ENCODE results near the gene LTBP1.

LTBP1 gene

DNA sequence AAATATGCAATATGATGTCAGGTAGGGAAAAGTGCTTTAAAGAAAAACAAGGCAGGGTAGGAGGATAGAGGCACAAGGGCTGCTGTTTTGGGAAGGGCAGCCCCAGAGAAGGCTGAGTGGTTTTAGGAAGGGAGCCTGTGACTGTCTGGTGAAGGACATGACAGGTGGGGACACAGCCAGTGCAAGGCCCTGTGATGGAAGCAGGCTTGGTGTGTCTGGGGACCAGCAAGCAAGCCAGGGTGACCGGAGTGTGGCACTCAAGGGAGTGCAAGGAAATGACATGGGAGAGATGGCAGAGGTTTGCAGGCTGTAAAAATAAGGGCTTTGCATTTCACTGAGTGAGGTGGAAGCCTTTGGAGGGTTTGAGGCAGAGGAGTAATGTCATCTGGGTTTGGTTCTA is 62.0 kb downstream of the LTBP1 start:
- no peak for DNase-seq (ENCODE audit: low read depth, low spot score)

DNA sequence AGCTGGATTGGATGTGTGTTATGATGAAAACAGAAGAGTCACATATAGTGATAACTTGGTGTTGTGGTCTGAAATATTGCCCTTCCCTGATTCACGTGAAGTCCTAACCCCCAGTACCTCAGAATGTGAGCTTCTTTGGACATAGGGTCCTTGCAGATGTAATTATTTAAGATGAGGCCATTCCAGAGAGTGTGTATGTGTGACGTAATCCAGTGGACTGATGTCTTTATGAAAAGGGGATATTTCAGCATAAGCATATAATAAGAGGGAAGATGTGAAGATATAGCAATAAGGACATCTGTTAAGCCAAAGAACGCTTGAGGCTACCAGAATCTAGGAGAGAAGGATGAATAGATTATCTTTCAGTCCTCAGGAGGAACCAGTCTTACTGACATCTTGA is 62.5 kb downstream of the LTBP1 start:
- DNase-seq (ENCODE audit: low read depth, low spot score) = no peak

DNA sequence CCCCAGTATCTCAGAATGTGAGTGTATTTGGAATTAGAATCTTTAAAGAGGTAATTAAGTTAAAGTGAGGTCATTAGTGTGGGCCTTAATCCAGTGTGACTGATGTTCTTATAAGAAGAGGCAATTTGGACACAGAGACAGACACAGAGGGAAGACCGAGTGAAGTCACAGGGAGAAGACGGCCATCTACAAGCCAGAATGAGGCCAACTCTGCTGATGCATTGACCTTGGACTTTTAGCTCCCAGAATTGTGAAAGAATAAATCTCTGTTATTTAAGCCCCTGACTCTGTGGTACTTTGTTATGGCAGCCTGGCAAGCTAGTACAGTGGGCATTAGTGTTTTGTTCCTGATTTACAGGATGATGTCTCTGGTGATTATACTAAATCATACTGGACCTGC is 64.6 kb downstream of the LTBP1 start:
- DNase-seq (ENCODE audit: low read depth, low spot score) = no peak

DNA sequence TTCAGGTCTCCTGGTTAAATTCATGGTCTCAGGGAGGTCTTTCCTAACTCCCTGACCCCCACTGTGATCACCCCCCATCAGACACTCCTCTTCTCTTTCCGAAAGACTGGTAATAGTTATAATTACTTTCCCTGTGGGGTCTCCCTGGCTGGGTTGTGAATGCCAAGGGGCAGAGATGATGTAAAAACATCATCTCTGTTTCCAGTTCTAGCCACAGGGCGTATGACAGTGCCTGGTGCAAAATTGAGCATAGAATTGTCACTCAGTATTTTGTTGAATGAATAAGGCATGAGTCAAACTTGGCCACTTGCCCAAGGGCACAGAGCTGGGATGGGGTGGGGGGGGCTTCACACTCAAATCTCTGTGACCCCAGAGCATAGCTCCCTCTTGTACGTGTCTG is 65.2 kb downstream of the LTBP1 start:
- peak; percentile 28 for DNase-seq (ENCODE audit: low read depth, low spot score)

DNA sequence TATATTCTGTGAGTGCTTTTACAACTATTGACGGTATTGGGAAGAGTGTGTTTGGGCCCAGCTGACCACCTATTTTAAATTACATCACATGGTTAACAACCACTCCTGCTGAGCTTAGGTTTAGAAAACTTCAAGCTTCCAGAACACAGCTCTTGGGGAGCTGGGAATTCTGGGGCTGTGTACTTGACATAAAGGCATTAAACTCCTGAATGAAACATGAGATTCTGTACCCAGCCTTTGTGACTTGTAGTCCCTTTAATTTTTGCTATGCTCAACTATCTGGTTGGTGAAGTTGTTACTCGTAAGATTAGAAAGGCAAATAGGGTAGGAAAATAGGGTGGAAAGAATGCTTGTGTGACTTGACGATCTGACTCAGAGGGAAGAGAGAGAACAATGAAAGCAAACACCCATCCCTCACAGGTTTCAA is 66.9 kb downstream of the LTBP1 start:
- peak; percentile 44 for DNase-seq (ENCODE audit: low read depth, low spot score)

DNA sequence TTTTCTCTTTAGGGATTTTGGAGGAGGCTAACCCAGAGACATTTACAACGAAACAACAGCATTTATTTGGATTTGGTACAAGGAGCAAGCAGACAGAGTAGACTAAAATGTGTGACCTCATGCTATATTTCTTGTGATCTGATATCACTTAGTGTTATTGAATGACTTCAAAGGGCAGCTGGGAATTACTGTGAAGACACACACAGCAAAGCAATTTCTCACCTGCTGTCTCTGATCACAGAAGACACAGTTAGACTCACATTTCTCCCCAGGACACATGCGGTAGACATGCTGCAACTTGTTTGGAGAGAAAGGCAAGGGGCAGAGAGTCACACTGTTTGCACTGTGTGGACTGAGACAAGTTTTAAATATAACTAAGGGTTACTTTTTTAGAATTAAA is 67.5 kb downstream of the LTBP1 start:
- no peak for DNase-seq (ENCODE audit: low read depth, low spot score)

DNA sequence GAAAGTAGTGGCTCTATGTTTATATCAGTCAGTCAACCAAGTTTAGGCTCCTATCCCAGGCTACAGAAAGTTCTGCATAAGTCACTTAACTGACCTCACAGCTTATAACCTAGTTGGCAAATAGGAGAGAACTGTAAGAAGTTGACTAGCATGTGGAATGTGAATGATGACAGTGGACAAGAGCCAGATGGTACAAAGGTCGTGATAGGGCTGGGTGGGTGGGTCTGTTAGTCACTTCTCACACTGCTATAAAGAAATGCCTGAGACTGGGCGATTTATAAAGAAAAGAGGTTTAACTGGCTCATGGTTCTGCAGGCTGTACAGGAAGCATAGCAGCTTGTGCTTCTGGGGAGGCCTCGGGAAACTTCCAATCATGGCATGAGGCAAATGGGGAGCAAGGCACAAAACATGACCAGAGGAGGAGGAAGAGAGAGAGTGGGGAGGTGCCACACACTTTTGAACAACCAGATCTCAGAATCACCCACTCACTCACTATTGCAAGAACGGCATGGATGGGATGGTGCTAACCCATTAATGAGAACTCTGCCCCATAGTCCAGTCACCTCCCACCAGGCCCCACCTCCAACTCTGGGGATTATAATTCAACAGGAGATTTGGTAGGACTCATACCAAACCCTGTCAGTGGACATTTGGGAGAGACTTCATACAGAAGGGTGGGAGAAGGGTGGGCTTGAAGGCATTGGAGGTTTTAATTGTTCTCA is 68.8 kb downstream of the LTBP1 start:
- DNase-seq (ENCODE audit: low read depth, low spot score) = peak; percentile 42

DNA sequence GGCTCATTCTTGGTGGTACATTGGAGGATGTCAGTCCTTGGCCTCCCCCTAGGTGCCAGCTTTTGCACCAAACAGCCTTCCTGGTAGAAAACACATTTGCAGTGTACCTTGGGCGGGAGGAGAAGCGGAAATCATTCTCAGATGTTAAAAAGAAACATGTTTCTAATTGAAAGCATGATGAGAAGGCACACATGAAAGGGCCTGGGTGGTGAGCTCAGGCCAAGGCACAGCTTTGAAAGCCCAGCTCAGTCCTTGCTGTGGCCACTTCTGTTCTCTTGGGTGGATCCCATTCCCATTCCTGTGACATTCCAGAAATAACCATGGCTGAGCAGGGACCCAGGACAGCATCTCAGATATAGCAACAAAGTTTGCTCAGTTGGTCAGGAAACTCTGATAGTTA is 71.5 kb downstream of the LTBP1 start:
- DNase-seq (ENCODE audit: low read depth, low spot score) = no peak

DNA sequence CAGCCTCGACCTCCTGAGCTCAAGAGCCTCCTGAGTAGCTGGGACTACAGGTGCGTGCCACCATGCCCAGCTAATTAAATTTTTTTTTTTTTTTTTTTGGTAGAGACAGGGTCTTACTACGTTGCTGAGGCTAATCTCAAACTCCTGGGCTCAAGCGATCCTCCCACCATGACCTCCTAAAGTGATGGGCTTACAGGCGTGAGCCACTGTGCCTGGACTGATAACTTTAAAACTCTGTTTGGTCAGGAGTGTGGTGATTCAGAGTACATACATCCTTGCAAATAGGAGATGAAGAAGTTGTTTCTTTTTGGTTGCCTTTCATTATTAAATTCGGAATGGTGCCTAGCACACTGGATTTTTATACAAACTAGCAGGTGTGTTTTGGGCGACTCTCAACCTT is 73.0 kb downstream of the LTBP1 start:
- no peak for DNase-seq (ENCODE audit: low read depth, low spot score)

DNA sequence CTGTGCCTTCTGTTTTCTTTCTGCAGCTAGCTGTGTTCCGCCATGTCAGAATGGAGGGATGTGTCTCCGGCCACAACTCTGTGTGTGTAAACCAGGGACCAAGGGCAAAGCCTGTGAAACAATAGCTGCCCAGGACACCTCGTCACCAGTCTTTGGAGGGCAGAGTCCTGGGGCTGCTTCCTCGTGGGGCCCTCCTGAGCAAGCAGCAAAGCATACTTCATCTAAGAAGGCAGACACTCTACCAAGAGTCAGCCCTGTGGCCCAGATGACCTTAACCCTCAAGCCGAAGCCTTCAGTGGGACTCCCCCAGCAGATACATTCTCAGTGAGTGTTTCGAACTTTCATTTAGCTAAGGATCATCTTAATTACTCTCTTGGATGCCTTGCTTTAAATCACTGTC is 74.1 kb downstream of the LTBP1 start:
- DNase-seq (ENCODE audit: low read depth, low spot score) = no peak

DNA sequence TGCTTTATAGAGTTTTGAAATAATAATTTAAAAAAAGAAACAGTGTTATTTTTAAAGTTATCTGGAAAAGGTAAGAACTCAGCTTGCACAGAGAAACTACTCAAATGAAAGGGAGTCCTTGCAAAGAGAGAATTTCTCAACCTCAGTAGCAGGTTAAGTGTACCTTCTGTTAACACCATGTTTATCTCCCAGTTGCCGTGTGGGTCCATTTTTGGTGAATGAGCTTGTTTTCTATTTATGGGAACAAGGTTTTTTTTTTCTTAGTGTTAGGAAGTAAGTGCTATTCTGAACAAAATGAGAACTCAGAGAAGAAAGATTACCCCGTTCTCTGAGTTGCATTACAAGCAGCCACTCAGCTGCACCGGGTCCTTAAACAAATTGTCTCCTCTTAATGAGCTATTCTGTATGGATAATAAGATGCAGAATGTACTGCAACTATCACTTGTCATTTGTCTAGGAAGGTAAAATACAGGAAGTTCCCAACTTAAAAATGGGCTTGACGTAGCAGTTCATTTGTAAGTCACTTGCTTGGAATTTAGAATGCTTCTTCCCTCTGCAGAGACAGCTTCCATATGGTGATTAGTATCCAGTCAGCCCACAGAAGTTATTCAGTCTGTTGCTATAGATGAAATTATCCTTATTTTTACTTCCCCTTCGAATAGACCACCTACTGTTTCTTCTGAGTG is 74.9 kb downstream of the LTBP1 start:
- peak; percentile 46 for DNase-seq (ENCODE audit: low read depth, low spot score)

DNA sequence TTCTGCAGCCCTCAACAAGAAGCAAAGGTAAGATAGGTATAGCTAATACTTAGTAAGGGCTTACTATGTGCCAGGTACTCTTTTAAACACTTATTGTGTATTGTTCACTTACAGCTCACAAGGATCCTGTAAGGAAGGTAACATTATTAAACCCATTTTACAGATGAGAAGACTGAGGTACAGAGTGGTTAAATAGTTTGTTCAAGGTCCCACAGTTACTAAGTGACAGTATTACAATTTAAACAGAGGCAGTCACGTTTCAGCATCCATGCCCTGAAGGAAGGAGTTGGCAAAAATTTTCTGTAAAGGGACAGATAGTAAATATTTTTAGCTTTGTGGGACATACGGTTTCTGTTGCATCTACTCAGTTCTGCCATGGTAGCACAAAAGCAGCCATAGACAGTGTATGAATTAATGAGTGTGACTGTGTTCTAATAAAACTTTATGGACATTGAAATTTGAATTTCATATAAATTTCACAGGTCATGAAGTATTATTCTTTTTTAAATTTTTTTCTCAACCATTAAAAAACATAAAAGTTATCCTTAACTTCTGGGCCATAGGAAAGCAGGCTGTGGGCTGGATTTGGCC is 75.7 kb downstream of the LTBP1 start:
- no peak for DNase-seq (ENCODE audit: low read depth, low spot score)

DNA sequence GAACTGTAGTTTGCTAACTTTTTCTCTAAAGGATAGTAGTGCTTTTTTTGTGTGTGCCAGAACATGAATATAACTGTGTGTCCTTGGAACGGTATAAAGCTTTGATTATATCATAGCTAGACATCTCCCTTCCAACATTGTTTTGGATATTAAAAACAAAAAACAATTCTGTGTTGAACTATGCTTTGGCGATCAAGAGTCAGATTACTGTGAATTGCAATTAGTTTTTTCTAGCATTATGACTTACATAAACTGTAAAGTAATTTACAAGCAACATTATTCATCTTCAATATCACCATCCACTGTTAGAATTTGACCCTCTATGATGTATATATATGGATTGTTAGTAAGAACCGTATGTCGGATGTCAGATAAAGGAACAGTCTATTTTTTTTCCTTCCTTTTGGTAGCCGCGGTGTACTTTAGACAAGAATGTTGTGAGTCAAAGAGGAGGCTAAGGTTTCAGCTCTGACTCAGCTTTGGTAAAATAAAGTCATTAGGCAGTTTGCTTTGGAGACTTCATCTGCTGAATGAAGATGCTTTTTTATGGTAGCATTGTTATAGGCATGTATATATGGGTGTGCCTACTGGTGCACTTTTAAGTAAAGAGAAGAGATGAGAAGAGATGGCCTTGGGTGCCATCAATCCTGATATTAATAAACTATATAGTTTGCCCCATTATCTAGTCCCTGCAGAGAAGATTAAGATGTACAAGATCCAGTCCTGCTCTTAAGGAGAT is 76.4 kb downstream of the LTBP1 start:
- peak; percentile 77 for DNase-seq (ENCODE audit: low read depth, low spot score)

DNA sequence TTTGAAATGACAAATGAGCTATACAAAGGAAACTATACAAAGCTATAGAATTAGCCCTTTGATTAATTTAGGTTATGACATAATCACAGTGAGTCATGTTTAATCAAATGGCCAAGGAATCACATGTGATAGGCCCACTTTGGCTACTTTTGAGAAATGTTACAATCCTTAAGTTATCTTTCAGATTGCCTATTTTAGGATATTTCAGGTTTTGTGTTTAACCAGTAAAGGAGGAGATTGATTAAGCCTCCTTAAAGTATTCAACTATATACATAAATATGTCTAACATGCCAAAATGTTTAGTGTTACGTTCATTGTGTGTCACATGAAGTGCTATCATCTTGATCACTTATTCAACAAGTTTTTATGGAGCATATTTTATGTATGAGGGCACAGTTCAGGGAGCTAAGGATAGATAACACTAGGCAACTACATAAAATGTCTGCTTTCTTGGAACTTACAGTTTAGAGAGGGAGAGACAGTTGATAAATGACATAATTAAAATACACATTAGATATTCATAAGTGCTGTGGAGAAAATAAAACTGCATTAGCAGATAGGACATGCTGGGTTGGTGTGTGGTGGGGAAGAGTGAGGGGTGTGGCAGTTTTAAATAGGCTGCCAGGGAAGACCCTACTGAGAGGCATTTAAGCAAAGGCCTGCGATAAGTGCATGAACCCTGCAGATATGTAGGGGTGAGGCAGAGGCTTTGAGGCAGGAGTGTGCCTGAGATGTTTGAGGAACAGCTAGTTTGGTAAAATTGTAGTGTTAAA is 77.2 kb downstream of the LTBP1 start:
- no peak for DNase-seq (ENCODE audit: low read depth, low spot score)

DNA sequence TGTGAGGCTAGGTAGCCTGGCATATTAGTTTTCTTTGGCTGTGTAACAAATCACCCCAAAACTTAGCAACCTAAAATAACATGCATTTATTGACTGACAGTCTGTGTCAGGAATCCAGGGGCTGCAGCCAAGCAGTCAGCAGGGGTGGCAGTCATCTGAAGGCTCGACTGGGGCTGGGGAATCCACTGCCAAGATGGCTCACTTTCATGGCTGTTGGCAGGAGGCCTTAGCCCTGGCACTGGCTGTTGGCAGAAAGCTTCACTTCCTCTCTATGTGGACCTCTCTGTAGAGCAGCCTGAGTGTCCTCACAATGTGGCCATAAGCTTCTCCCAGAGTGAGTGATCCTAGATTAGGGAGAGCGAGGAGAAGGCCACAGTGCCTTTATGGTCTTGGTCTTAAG is 78.0 kb downstream of the LTBP1 start:
- no peak for DNase-seq (ENCODE audit: low read depth, low spot score)

DNA sequence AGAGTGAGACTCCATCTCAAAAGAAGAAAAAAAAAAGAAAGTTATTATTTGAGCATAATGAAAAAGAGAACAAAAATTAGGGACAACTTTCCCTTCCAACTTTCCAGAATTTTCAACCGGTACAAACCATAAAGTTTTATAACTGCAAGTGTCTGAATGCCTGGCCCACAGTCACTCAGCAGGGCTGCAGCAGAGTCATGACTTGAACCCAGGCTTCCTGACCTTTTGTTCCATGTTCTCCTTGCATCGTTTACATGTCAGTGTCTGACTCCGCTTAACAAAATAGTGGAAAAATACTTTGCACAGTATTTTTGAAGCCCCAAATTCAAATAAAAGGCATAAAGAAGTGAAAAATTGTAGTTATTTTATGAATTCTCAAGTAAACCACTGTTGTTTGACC is 82.7 kb downstream of the LTBP1 start:
- no peak for DNase-seq (ENCODE audit: low read depth, low spot score)

DNA sequence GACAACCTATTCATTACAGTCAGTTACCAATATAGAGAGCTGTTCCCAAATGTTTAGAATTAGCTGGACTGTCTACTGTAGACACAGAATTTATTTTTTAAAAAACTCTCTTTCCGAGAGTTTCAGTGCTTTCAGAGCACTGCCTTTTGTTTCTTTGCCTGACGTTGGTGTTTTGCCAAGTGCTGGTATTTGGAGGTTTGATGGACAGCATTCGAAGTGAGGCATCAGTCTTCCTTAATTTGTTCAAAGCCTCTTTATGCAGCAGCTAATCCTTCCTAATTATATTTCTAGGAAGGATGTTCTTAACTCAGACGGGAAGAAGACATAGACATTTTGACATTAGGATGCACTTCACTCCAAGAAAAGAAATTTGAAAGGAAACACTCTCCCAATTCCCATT is 83.2 kb downstream of the LTBP1 start:
- DNase-seq (ENCODE audit: low read depth, low spot score) = peak; percentile 30

DNA sequence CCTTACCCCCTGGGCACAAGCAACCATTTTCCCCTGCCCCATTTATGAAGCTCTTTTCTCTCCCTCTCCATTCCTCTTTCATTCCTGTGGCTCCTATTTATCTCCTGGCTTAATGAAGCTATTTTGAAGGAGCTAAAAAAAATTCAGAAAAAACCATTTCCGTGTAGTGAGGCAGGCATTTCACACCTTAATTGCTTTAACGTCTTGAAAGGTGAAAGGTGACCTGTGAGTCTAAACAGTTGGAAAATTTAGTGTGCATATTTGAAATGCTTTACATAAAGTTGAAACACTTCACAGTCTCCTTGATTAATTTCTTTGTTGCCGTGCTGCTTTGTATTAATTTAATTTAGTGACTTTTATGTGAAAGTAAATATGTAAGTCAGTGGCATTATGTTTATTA is 83.6 kb downstream of the LTBP1 start:
- DNase-seq (ENCODE audit: low read depth, low spot score) = no peak

DNA sequence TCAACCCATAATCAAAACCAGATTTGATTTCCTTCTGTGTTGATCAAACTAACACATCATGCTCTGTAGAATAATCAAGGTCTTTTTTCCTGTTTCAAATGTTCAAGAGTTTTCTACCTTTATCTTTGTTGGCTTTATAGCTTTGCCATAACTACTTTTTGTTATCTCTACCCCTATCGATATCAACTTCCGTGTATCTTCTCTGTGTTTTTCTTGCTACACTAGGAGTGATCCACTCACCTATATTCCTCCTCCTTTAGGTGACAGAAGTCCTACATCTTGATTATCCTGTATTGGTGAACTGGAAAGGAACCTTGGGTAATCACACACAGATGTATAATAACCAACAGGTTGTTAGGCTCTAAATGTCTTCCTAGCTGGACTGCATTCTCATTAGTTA is 85.5 kb downstream of the LTBP1 start:
- no peak for DNase-seq (ENCODE audit: low read depth, low spot score)

DNA sequence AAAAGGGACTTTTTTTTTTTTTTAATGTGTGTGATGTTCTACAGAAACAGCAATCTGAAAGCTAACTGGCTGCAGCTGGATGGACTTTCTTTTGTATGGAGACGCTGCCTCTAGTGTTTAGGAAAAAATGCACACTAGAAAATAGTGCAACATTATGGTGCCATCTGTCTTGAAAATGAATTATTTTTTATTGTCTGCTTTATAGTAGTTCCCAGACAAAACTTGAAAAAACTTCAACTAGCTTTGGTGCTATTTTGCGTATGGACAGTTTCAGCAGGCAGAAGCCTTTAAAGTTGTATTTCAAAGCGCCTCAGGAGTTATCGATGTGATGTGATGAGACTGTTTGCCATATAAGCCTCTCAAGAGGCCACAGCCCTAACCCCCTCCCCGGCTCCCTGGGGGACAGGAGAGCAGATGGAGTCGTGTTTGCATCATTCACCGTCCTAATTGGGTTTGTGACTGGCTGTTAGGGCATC is 86.9 kb downstream of the LTBP1 start:
- DNase-seq (ENCODE audit: low read depth, low spot score) = peak; percentile 55

DNA sequence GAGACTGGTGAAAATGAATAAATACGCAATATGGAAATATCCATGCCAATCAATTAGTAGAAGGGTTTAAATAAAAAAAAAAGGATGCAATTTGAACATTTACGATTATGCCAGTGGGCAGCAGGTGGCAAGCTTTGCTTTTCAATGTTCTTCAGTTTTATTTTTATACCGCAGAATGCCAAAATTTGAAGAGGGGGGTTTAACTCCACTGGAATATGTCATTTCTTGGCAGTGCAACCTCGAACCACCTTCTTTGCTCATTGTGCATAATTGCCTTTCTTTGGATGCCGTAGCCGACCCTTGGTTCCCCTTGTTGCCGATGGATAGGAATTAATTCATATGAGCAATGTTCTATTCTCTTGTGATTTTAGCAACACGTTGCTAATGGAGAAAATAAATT is 88.0 kb downstream of the LTBP1 start:
- peak; percentile 69 for DNase-seq (ENCODE audit: low read depth, low spot score)

DNA sequence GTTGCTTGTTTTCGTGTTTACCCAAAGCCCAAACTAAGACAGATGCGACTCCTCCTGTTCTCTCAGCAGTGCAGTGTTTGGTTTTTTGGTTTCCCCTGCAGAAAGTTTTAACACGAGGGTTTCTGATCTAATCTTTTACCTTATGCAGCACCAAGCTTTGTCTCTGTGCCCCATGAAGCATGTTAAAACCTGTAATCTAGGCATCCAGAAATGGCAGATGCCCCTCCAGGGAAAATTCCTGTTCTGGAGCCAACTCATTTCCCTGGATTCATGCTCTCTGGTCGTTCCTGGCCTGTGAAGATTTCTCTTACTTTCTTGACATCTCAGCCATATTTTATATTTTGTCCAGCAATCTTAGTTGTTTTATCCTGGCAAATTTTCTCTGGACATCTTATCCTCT is 91.5 kb downstream of the LTBP1 start:
- DNase-seq (ENCODE audit: low read depth, low spot score) = no peak

Data from astrocyte of the hippocampus (primary cell).